HG03342 (cell line): ENCODE measurements around the gene LRP2.
"Not testable (repeated sequence)": the region's sequence is repeated elsewhere in the genome, so short reads cannot be mapped to it uniquely, and the experiment has no call there.

Source experiments
- ATAC-seq: cut with Tn5 transposase; IDR thresholded peaks from one replicate; pipeline ENCODE4 v1.9.1; 2021; ENCODE audit warnings: mild to moderate bottlenecking, moderate library complexity; ENCODE audit not compliant: unreplicated experiment

The LRP2 gene

GRCh38 chr2:169348321-169349024, 13.9 kb downstream of the LRP2 start:
- ATAC-seq: no peak

- ATAC-seq: no peak
These were observed 16.6 kb downstream of the LRP2 start for GRCh38 chr2:169345486-169346437.

GRCh38 chr2:169344736-169345485, 17.4 kb downstream of the LRP2 start:
- ATAC-seq: no peak

- no peak for ATAC-seq
These were observed 19.1 kb downstream of the LRP2 start for GRCh38 chr2:169343202-169343601.

- ATAC-seq: no peak
These were observed 22.7 kb downstream of the LRP2 start for GRCh38 chr2:169339657-169340056.

GRCh38 chr2:169336695-169337094, 25.6 kb downstream of the LRP2 start:
- no peak for ATAC-seq

- ATAC-seq: no peak
These were observed 31.7 kb downstream of the LRP2 start for GRCh38 chr2:169330555-169331198.

- ATAC-seq: no peak
These were observed 32.4 kb downstream of the LRP2 start for GRCh38 chr2:169329688-169330554.

- no peak for ATAC-seq
These were observed 33.5 kb downstream of the LRP2 start for GRCh38 chr2:169328785-169329184.

GRCh38 chr2:169327837-169328236, 34.5 kb downstream of the LRP2 start:
- ATAC-seq: not testable (repeated sequence)

- ATAC-seq: not testable (repeated sequence)
These were observed 36.4 kb downstream of the LRP2 start for GRCh38 chr2:169325886-169326285.

GRCh38 chr2:169324581-169325260, 37.6 kb downstream of the LRP2 start:
- no peak for ATAC-seq

- ATAC-seq: no peak
These were observed 38.5 kb downstream of the LRP2 start for GRCh38 chr2:169323841-169324240.

GRCh38 chr2:169320561-169320960, 41.8 kb downstream of the LRP2 start:
- no peak for ATAC-seq

GRCh38 chr2:169315357-169315756, 47.0 kb downstream of the LRP2 start:
- no peak for ATAC-seq

- ATAC-seq: not testable (repeated sequence)
These were observed 54.0 kb downstream of the LRP2 start for GRCh38 chr2:169308349-169308748.

GRCh38 chr2:169304689-169305088, 57.6 kb downstream of the LRP2 start:
- ATAC-seq: not testable (repeated sequence)

GRCh38 chr2:169303579-169304305, 58.6 kb downstream of the LRP2 start:
- ATAC-seq: no peak

- no peak for ATAC-seq
These were observed 60.0 kb downstream of the LRP2 start for GRCh38 chr2:169302364-169302763.
